Adipocyte (in vitro differentiated cells): ENCODE measurements around the gene FNDC8.
"Not testable (repeated sequence)": the region's sequence is repeated elsewhere in the genome, so short reads cannot be mapped to it uniquely, and the experiment has no call there.

Source experiments
- DNase-seq: peaks from one replicate; pipeline ENCODE4 v3.0.0-alpha.2; 2015; ENCODE audit warnings: low read depth
- H3K27me3 ChIP-seq: replicated peaks from 2 replicates; pipeline ENCODE4 v1.7.0; 2013; ENCODE audit warnings: mild to moderate bottlenecking, low read length, moderate library complexity; ENCODE audit not compliant: control insufficient read depth, insufficient read depth
- H3K36me3 ChIP-seq: 2 replicates; pipeline ENCODE4 v1.7.0; 2013; ENCODE audit warnings: low read length, mild to moderate bottlenecking, moderate library complexity; ENCODE audit not compliant: control insufficient read depth, insufficient read depth, severe bottlenecking
- H3K4me1 ChIP-seq: 2 replicates; pipeline ENCODE4 v1.7.0; 2013; ENCODE audit warnings: mild to moderate bottlenecking, low read length, moderate library complexity; ENCODE audit not compliant: control insufficient read depth, insufficient read depth
- H3K4me3 ChIP-seq: 2 replicates; pipeline ENCODE4 v1.7.0; 2013; ENCODE audit warnings: mild to moderate bottlenecking, low read length, moderate library complexity
- H3K9ac ChIP-seq: 2 replicates; pipeline ENCODE4 v1.7.0; 2013; ENCODE audit warnings: mild to moderate bottlenecking, low read length, moderate library complexity
- H3K9me3 ChIP-seq: 2 replicates; pipeline ENCODE4 v1.7.0; 2013; ENCODE audit warnings: mild to moderate bottlenecking, low read length, moderate library complexity; ENCODE audit not compliant: control insufficient read depth

FNDC8 gene

GRCh38 chr17:35175638-35176415 is 54.4 kb downstream of the FNDC8 start:
- DNase-seq = no peak
- no peak overlapping the region for H3K9ac ChIP-seq
- H3K27me3 ChIP-seq = peaks cover 9% of the 10 kb centered on the region

GRCh38 chr17:35176897-35177296 is 55.5 kb downstream of the FNDC8 start:
- Histone ChIP-seq H3K9ac (no peak overlapping the region), H3K4me3 (no peak overlapping the region), H3K9me3 (no peaks in the 10 kb centered on the region), H3K36me3 (no peaks in the 10 kb centered on the region), H3K27me3 (peaks cover 9% of the 10 kb centered on the region), H3K4me1 (peaks cover 2% of the 10 kb centered on the region)
- DNase-seq = no peak

More at GRCh38 chr17:35175638-35176415, 54.4 kb downstream of the FNDC8 start:
- Histone ChIP-seq H3K4me3 (no peak overlapping the region), H3K36me3 (no peaks in the 10 kb centered on the region), H3K9me3 (no peaks in the 10 kb centered on the region), H3K4me1 (peaks cover 6% of the 10 kb centered on the region)

DNA sequence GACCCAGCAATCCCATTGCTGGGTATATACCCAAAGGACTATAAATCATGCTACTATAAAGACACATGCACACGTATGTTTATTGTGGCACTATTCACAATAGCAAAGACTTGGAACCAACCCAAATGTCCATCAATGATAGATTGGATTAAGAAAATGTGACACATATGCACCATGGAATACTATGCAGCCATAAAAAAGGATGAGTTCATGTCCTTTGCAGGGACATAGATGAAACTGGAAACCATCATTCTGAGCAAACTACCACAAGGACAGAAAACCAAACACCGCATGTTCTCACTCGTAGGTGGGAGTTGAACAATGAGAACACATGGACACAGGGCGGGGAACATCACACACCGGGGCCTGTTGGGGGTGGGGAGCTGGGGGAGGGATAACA is 58.0 kb downstream of the FNDC8 start:
- not testable (repeated sequence) for H3K36me3 ChIP-seq, H3K4me3 ChIP-seq, H3K9ac ChIP-seq, H3K4me1 ChIP-seq, DNase-seq, H3K9me3 ChIP-seq
- peaks cover 20% of the 10 kb centered on the region for H3K27me3 ChIP-seq
